T-helper 22 cell (primary cell): ENCODE results near the gene PALLD.

ENCODE experiments used
- DNase-seq: peaks from one replicate; pipeline ENCODE4 v3.0.0-alpha.2; 2020; ENCODE audit warnings: low read depth

The PALLD gene

DNA sequence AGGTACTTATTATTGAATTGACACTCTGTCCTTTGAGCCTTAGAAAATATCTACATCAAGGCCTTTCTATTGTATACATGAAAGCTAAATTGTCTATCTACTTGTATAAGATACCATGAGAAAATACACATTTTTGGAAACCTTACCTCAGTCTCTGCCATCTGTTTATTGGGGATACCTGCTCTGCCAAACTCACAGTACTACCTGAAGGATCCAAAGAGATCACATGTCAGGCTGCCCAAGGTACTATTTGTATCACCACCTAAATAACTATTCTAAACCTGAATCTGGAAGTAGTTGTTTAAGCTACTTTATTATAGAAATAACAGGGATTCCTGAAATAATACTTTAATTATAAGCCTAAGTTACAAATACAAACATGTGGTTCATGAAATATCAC, 126.2 kb downstream of the PALLD start:
- no peak for DNase-seq

DNA sequence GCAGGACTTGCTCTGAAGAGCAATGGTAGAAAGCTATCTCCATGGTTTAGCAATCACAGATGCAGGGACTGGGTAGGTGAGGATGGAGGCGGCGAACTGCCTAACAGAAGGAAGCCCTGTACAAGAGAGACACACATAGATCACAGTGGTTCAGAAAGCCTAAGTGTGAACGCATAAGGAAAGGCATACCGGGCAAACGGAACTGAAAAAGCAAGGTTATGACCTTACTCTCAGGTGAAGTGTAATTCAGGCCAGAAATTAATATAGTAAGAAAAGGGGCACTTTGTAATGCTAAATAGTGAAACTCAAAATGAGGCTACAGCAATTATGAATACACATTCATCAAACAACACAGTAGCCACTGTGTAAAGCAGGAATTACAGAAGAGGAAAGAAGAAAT, 126.6 kb downstream of the PALLD start:
- DNase-seq = no peak

DNA sequence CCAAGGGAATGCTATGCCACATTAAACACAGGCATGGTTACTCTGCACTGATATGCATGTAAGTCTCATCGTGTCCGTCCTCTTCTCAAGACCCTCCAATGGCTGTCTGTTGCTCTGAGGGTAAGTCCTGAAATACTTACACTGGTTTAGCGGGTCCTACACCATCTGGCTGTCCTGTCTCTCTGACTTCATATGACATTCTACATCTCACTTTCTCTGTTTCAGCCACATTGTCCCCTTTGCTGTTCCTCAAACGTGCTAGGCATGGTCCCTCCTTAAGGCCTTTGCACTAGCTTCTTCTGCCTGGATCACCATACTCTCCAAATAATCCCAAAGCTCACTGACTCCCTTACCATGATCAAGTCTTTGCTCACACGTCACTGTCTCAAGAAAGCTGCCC, 131.4 kb downstream of the PALLD start:
- no peak for DNase-seq

DNA sequence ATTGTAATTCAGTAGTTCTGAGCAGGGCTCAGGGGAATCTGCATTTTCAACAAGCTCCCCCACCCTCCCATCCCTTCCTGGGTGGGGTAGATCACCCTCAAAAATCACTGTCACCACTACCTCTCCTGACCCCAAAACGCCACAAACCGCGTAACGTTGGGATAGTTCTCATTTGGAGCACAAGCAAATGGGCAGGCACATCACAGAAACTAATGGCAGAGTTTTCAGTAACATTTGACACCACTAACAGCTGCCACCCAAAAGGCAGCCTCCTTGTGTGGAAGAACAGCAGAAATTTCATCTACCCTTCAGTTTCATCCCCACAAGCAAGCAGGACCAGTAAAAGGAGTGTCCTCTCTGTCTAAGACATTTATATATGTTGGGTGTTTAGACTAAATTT, 132.7 kb downstream of the PALLD start:
- DNase-seq = no peak

DNA sequence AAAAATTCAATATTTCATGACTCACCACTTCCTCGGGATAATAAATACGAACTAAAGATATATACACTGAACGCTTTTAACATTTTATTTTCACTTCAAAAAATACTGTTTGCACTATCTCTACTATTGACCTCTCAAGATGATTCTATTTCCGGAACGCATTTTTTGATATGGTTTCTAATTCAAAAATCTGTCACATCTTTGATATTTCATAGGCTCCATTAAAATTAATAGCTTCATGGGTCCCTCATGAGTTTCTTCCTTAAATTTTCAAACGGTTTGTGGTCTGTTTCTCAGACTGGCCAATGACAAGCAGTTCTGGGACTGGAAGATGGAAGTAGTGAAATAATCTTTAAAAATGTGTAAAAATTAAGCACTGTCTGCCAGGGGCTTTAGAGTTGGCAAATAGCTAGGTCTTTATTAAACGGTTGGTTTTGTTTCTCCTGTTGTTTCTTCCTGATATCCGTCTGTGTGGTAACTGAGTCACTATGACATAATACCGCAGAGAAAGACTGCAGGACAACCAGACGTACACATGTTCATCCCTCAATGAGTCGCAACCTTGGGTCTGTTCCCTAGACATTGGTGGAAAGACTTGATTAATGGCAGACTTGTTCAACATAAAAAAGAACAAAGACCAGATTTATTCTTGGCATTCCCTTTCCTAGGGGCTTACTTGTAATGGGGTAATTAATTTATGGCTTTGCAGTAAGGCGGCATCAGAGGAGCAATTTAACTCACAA, 133.8 kb downstream of the PALLD start:
- no peak for DNase-seq

DNA sequence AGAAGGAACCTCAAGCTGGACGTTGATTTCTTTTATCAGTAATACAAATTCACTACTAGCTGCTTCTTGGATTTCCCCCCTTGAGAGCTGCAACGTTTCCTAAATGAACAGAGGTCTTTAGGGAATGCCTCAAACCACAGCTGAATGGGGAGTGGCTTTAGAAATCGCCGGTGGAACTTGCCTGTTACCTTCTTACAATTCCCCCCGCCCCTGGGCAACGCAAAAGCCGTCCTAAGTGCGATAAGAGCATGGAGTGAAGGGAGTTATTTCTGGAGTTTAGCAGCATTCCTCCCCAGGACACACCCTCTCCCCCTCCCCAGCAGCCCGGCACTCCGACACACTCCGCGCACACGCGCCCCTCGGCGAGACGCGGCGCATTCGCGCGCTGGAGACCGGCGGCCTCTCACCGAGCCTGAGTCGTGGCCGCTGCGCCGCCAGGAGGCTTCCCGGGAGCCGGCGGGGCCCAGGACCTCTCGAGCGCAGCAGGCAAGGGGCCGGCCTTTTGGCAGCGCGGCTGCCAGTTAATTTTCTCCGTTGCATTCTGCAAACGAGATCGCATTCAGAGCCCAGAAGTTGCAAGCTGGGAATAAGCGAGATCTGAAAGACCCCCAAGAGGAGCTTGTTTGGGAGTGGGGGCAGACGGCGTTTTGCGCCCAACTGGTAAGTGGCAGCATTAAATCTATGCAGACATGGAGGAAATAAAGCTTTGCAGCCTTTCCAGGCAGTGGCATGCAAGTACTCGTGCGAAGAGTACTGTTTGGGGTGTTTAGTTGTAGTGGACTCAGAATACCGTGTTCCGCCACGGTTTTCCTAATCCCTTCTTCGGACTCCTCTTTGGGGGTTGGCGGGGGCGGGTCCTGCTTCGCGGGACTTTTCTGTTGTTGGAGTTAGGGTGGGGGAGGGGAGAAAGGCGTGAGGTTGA, 134.7 kb downstream of the PALLD start:
- DNase-seq = no peak

DNA sequence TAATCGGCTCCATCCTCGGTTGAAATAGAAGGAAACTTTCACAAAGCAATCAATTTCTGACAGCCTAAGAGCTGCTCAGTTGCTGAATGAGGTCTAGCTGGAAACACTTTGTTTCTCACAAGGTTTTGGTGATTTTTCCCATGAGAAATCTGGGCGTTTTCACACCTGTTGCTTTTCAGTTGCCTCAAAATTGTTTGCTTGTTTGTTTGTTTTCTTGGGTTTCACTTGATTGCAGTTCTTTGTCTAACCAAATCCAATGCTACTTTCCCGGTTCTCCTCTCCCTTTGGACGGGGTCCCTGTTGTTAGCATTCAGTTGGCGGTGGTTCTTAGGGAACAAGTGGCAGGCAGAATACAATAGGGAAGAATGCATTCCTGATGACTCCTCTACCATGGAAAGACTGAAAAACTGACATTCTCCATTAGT, 135.5 kb downstream of the PALLD start:
- DNase-seq = no peak

DNA sequence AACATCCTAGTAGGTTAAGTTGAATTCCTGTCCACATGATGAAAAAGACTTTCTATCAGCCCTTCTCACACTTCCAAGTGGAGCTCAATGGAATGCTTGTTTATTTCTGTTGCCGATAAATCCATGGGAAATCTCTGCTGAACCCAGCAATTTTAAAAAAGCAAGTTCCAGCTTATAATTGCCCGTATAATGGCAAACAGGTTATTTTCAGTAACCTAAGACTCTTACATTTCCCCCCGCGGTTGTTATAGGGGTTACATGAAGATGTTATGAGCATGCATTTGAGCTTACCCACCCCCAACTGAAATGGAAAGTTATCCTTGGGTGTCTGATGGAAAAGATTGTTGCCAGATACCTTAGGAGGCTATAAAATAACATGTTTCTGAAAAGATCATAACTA, 136.2 kb downstream of the PALLD start:
- DNase-seq = no peak

DNA sequence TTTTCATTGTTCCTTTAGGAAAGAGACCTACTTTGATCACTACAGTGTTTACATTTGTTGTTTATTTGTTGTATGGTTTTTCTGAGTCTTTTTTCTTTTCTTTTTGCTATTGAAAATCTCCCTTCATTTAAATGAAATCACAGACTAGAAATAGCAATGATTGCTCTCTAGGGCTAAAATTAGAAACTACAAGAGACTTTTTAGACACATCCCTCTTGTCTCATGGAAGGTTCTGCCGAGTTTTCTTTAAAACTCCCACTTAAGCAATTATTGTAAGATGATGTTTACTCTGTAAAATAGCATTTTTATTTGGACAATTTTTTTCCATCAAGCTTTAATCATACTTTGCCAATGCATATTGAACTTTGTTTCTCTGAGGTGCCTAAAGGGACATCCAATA, 136.6 kb downstream of the PALLD start:
- no peak for DNase-seq

DNA sequence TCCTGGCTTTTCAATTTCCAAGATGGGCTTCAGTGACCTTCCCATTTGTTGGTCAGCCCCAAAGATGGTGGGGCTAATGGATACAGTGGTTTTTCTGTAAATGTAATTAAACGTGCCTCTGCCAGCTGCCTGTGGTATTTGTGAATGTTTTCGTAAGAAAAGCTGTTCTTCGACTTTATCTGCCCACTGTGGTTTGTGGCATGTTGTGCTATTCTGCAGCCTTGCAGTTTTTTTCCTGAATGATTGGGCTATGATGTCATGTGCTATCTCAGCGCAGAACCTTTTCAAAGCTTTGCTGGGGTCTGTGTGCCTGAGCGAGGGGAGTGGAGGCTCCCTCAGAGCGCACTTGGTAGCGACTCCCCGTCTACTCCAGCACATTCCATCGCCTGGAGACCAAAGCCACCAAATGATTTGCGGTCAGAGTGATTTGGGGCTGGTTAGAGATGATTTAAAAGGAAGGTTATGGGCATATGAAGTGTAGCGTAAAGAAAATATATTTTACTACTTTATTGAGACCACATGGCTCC, 137.5 kb downstream of the PALLD start:
- DNase-seq = no peak

DNA sequence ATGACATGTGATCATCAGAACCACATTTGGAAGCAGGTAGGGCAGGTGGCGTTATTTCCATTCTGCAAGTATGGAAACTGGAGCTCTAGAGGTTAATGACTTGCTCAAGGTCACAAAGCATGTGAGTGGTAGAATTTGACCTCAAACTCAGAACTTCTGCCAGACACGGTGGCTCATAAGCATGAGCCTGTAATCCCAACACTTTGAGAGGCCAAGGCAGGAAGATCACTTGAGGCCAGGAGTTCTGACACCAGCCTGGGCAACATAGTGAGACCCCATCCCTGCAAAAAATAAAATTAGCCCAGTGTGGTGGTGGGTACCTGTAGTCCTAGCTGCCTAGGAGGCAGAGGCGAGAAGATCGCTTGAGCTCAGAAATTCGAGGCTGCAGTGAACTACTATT, 139.2 kb downstream of the PALLD start:
- DNase-seq = no peak

DNA sequence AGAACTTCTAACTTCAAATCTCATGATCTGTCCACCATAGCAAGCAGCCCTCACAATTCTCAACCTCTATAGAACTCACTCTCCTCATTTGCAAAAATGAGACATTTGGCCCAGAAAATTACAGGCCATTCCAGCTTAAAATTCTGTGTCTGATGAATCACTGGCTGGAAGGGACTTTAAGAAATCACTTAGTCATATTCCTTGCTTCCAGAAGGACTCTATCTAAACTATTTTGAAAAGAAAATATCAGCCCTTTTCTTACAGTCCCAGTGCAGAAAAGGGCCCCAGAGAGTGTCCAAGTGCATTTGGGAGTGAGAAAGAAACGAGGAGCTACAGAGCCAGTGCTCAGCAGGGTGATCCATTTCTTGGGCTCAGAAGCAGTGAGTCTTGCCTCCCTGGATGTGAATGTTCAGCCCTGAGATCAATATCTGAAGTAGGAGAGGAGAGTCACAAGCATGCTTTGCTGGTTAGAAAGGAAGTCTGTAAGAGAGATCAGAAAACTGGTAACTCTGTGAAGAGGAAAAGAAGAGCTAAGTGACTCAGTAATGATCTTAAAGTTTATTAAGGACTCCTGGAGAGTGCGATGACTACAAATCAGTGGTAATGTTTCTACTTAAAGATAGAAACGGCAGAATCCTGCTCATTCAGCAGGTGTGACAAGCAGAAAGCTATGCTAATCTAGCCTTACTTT, 139.8 kb downstream of the PALLD start:
- DNase-seq = no peak

DNA sequence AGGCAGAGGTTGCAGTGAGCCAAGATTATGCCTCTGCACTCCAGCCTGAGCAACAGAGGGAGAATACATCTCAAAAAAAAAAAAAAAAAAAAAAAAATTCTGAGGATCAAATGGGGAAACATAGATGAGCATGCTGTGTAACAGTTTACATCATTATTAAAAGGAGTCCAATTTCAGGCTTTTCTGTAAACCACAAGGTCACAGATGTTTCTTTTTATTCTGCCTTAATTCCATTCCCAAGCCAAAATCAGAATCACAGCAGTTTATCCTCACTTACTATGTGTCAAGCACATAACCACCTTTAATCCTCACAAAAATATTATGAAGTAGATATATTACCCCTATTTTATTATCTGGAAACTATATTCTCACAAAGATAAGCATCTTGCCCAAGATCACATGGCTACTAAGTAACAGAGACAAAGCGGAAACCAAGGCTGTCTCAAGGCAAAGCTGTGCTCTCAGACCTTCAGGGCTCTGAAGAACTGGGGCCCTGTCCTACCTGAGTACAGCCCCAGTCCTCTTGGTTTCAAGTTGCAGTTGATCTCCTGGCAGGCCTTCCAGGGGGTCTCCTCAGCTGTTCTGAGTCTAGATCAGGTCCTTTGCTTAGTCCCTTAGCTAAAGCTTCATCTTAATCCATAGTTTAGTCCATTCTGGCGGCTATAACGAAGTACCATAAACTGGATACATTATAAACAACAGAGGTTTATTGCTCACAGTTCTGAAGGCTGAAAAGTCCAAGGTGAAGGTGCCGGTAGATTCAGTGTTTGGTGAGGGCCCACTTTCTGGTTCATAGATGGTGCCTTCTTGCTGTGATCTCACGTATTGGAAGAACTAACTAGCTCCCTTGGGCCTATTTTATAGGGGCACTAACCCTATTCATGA, 141.3 kb downstream of the PALLD start:
- DNase-seq = no peak

DNA sequence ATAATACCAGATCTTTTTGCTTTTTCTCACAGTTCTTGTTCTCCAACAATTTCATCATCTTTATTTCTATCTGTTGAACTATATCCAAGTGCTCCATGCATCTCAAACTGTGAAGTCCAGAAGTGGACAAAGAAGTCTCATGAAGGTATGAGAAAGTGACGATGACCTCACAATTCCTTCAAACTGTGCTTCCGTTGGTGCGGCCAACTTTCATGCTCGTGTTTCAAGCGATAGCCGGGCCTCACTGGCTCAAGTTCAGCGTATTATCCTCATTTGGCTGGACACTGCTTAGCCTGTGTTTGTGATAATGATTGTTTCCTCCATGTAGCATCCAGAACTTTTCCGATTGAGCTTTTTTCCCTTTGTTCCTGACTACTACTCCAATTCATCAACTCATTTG, 143.1 kb downstream of the PALLD start:
- no peak for DNase-seq

DNA sequence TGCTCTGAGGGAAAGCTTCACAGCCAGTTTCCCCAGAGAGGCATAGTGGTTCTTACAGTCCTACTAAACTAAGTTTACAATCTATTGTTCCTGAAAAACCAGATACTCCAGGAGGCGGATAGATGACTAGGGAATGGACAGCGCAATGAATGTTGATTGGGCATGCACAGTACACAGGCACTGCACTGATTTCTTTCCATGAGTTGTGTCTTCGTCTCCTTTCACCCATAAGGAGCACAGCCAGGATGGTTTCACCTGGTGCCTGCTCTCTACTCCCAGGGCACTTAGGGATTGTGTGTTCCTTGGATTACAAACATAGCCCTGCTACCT, 144.9 kb downstream of the PALLD start:
- DNase-seq = no peak

DNA sequence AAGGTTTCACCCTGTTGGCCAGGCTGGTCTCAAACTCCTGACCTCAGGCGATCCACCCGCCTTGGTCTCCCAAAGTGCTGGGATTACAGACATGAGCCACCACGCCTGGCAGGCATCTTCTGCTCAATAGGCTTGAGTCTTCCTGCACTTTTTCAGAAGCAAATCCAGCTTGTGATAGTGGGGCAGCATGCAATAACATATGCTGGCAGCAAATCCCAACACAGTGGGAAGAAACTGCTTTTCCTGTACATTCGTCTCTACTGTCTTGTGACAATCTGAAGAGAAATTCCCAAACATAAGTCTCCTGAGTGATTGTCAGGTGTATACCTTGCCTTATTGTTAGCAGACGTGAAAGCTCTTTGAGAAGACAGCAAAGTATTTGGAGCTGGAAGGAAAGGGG, 145.7 kb downstream of the PALLD start:
- no peak for DNase-seq

DNA sequence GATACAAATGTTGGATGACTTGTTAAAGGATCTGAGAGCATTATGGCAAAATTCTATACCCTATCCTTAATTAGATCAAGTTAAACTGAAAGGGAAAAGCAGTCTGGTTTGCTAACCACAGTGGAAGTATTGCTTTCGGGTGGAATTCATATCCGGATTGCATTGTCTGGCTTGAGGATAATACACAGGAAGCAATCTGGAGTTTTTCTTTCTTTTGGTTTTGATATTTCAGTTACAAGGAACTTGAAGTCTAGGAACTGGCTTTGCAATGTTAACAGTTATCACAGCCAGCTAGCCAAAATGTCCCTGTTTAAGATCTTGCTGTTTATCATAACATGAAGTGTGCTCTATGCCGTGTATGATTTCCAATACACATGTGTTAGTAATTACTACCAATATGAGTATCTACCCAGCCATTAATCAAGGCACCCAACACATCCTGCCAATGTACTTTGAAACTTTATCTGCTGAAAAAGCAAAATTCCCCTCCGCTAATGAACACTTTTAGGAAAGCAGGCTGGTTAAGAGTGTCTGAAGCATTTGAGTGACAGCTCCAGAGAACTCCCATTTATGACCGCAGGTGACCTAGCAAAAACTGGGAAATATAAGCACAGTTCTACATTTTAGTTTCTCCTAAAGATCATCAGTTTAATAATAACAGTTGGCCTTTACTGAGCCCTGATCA, 146.4 kb downstream of the PALLD start:
- DNase-seq = no peak

DNA sequence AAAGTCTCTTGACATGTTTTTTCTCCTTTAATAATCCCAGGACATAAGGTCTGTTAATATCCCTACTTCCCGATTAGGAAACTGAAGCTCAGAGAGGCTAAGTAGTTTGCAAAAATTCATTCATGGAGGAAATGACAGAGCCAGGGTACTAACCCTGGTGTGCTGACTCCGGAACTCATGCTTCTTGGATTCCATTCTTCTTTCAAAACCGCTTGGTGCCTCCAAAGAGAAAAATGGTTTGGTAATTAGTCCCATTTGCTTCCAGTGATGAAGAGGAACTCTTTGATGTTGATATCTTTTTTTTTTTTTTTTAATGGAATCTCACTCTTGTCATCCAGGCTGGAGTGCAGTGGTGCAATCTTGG, 146.9 kb downstream of the PALLD start:
- DNase-seq = no peak

DNA sequence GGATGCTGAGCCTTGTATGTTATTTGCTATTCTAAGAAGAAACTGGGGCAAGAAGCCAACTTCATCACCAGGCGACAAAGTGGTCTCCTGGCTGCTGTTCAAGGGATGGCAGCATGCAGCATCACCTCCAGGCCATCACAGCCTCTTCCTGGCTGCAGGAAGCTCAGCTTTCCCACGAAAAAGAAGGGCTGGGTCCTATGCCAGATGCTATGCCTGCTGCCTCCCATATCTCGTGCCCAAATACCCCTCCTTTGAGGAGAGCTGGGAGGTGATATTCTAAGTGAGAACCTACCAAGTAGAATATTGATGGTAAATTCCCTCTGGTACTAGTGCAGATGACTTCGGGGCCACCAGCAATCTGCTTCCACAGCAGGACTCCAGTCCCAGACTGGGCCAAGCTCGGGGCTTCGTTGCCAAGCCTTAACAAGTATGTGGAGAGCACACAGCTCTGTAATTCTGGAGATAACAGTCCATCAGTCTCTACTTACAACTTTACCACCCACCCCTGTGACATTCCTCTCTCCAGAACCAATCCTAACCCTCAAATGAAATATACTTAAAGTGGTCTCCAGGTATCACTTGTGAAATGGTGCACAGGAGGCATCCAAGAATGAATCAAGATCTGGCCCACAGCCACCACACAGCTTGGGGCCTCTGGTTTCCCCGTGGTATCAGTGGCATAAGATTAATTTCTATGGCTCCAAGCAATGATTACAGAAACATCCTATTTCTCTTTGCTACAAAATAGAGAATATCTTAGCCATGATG, 149.3 kb downstream of the PALLD start:
- DNase-seq = no peak

DNA sequence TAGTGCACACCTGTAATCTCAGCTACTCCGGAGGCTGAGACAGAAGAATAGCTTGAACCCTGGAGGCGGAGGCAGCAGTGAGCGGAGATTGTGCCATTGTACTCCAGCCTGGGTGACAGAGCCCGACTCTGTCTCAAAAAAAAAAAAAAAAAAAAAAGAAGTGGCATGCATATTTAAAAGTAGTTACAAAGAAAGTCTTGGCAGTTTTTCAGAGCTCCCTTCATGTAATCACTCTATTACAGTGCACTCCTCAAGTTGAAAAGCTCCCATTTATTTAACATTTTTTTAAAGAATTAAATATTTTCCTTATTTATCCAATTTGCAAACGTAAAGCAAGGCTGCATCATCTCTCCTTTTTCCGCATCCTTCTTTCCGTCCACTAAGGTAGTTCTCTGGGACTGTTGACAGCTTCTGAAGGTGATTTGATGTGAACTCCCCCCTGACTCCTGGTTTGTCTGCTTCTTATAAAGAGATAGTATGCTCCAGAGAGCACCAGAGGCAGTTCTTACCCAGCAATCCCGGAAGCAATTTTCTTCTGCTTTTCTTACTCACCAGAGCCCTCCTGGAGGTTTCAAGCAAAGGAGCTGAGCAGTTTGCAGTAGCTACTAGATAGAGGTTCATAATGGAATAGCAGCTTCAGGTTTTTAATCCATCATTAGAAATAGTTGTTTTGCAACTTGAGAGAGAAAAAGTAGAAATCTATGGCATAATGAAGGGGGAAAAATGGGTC, 151.0 kb downstream of the PALLD start:
- no peak for DNase-seq
